IMR-90 (cell line): ENCODE results near the gene KIAA0040. TPM values are rescaled to one million over a fixed set of nuclear protein-coding genes. Genes with fewer than 3 reads are reported as not detected.

Experiments used
- ATAC-seq: fragments of 200-7000 bp; cut with Tn5 transposase; 2 replicates; pipeline ENCODE4 v1.9.1; 2020; ENCODE audit warnings: low read depth, mild to moderate bottlenecking, moderate library complexity
- BruUV-seq: library from RNA; stranded (reverse); fragments of 400-500 nt; replicated peaks from 2 replicates; lab custom pipeline; 2021; lab: Mats Ljungman, UMichigan
- CTCF ChIA-PET: fragments of 300-600 bp; formaldehyde crosslinking; extraction: SDS; loops from one replicate; lab custom pipeline; 2021; ENCODE audit warnings: antibody characterized with exemption; lab: Yijun Ruan, JAX
- POLR2A ChIA-PET: fragments of 300-600 bp; sonication (Branson Sonifier 250); formaldehyde crosslinking; loops from one replicate; lab custom pipeline; 2022; ENCODE audit warnings: antibody characterized with exemption; ENCODE audit not compliant: unreplicated experiment; lab: Charles Lee
- DNase-seq: peaks from one replicate; pipeline ENCODE4 v3.0.0; 2013
- H2AFZ ChIP-seq: replicated peaks from 2 replicates; pipeline ENCODE3; 2013; ENCODE audit warnings: low read length, mild to moderate bottlenecking; ENCODE audit not compliant: poor library complexity
- H2AK5ac ChIP-seq: 2 replicates; pipeline ENCODE4 v1.6.1; 2013; ENCODE audit warnings: low read depth, low read length, inconsistent platforms
- H2AK9ac ChIP-seq: replicated peaks from 2 replicates; pipeline ENCODE3; 2013; ENCODE audit warnings: mild to moderate bottlenecking, low read depth, low read length, moderate library complexity; ENCODE audit not compliant: poor library complexity
- H2BK120ac ChIP-seq: 2 replicates; pipeline ENCODE4 v1.6.1; 2013; ENCODE audit warnings: low read depth, low read length, inconsistent platforms
- H2BK15ac ChIP-seq: 3 replicates; pipeline ENCODE4 v1.6.1; 2013; ENCODE audit warnings: low read depth, low read length, inconsistent platforms
- H2BK20ac ChIP-seq: 2 replicates; pipeline ENCODE4 v1.6.1; 2013; ENCODE audit warnings: low read depth, mild to moderate bottlenecking, inconsistent platforms, low read length, moderate library complexity
- H2BK5ac ChIP-seq: 2 replicates; pipeline ENCODE4 v1.6.1; 2013; ENCODE audit warnings: mild to moderate bottlenecking, low read depth, low read length, inconsistent platforms; ENCODE audit not compliant: poor library complexity, severe bottlenecking
- H3K14ac ChIP-seq: replicated peaks from 2 replicates; pipeline ENCODE4 v1.6.1; 2013; ENCODE audit warnings: low read depth, low read length, inconsistent platforms
- H3K18ac ChIP-seq: 2 replicates; pipeline ENCODE4 v1.6.1; 2013; ENCODE audit warnings: low read depth, low read length, control low read depth
- H3K23ac ChIP-seq: 2 replicates; pipeline ENCODE4 v1.6.1; 2013; ENCODE audit warnings: low read depth, low read length, inconsistent platforms
- H3K27ac ChIP-seq: 2 replicates; pipeline ENCODE4 v1.5.1; 2013; ENCODE audit warnings: mild to moderate bottlenecking, control low read depth, low read length; ENCODE audit not compliant: insufficient read depth
- H3K27me3 ChIP-seq: 2 replicates; pipeline ENCODE4 v1.6.1; 2013; ENCODE audit warnings: low read length; ENCODE audit not compliant: control insufficient read depth, insufficient read depth
- H3K36me3 ChIP-seq: 2 replicates; pipeline ENCODE4 v1.6.1; 2013; ENCODE audit warnings: low read length, mixed read lengths; ENCODE audit not compliant: control insufficient read depth, insufficient read depth
- H3K4ac ChIP-seq: 2 replicates; pipeline ENCODE4 v1.6.1; 2013; ENCODE audit warnings: low read depth, low read length, inconsistent platforms
- H3K4me1 ChIP-seq: 2 replicates; pipeline ENCODE4 v1.6.1; 2013; ENCODE audit warnings: low read length, mixed read lengths; ENCODE audit not compliant: control insufficient read depth, insufficient read depth
- H3K4me2 ChIP-seq: 2 replicates; pipeline ENCODE4 v1.6.1; 2013; ENCODE audit warnings: low read depth, mild to moderate bottlenecking, control low read depth, low read length, moderate library complexity
- H3K4me3 ChIP-seq: 2 replicates; pipeline ENCODE4 v1.5.1; 2013; ENCODE audit warnings: low read depth, mild to moderate bottlenecking, control low read depth, low read length, moderate library complexity; ENCODE audit not compliant: insufficient read depth
- H3K56ac ChIP-seq: 2 replicates; pipeline ENCODE4 v1.6.1; 2013; ENCODE audit warnings: low read length, inconsistent platforms; ENCODE audit not compliant: insufficient read depth; ENCODE audit errors: extremely low read depth
- H3K79me1 ChIP-seq, 2 experiments: 2 replicates each; pipeline ENCODE4 v1.6.1; 2013; ENCODE audit warnings: low read length in 2 of 2, inconsistent platforms in 1 of 2, low read depth in 1 of 2
- H3K9ac ChIP-seq: 2 replicates; pipeline ENCODE4 v1.6.1; 2013; ENCODE audit warnings: low read depth, low read length, control low read depth
- H3K9me1 ChIP-seq: 2 replicates; pipeline ENCODE4 v1.6.1; 2013; ENCODE audit warnings: low read length, inconsistent platforms; ENCODE audit not compliant: insufficient read depth
- H3K9me3 ChIP-seq: 2 replicates; pipeline ENCODE4 v1.6.1; 2013; ENCODE audit warnings: low read length; ENCODE audit not compliant: control insufficient read depth, insufficient read depth
- H4K20me1 ChIP-seq: 2 replicates; pipeline ENCODE4 v1.6.1; 2013; ENCODE audit warnings: low read length, inconsistent platforms; ENCODE audit not compliant: insufficient read depth
- H4K5ac ChIP-seq: 2 replicates; pipeline ENCODE4 v1.6.1; 2013; ENCODE audit warnings: mild to moderate bottlenecking, low read depth, low read length, control low read depth
- H4K8ac ChIP-seq, 2 experiments: 2 replicates each; pipeline ENCODE4 v1.6.1; 2013; ENCODE audit warnings: low read depth in 2 of 2, low read length in 2 of 2, control low read depth in 1 of 2, inconsistent platforms in 1 of 2
- H4K91ac ChIP-seq: 2 replicates; pipeline ENCODE4 v1.6.1; 2013; ENCODE audit warnings: low read depth, low read length, inconsistent platforms; ENCODE audit not compliant: insufficient read depth
- CEBPB ChIP-seq: IDR thresholded peaks from 2 replicates; pipeline ENCODE4 v1.6.1; 2012; ENCODE audit warnings: low read depth, low read length, improper control_type of control experiment
- CHD1 ChIP-seq: IDR thresholded peaks from 2 replicates; pipeline ENCODE4 v1.6.1; 2012; ENCODE audit warnings: low read depth, low read length, improper control_type of control experiment
- MAFK ChIP-seq: IDR thresholded peaks from 2 replicates; pipeline ENCODE4 v1.6.1; 2012; ENCODE audit warnings: low read depth, low read length, improper control_type of control experiment
- MXI1 ChIP-seq: IDR thresholded peaks from 2 replicates; pipeline ENCODE4 v1.6.1; 2012; ENCODE audit warnings: low read depth, mild to moderate bottlenecking, low read length, moderate library complexity, borderline replicate concordance
- NFE2L2 ChIP-seq: fragments of 150-350 bp; IDR thresholded peaks from 2 replicates; pipeline ENCODE4 v1.6.1; 2016; ENCODE audit warnings: low read depth, mild to moderate bottlenecking, low read length
- RAD21 ChIP-seq: IDR thresholded peaks from 2 replicates; pipeline ENCODE4 v1.6.1; 2012; ENCODE audit warnings: low read length, improper control_type of control experiment
- RFX5 ChIP-seq: IDR thresholded peaks from 2 replicates; pipeline ENCODE4 v1.8.0; 2012; ENCODE audit warnings: low read depth, mild to moderate bottlenecking, low read length, moderate library complexity
- SMC3 ChIP-seq: fragments of 150-350 bp; IDR thresholded peaks from 2 replicates; pipeline ENCODE4 v1.6.1; 2016; ENCODE audit warnings: low read depth, mild to moderate bottlenecking, antibody characterized with exemption, low read length, moderate library complexity
- dilution Hi-C: fragments of 300-500 bp; cut with HindIII; formaldehyde crosslinking; loops from one replicate; pipeline ENCODE4 v1.14.3; 2018; ENCODE audit warnings: low sequenced_read_pairs; ENCODE audit not compliant: unreplicated experiment
- in situ Hi-C: fragments of 300-500 bp; cut with MboI; formaldehyde crosslinking; loops from 3 replicates; pipeline ENCODE4 v1.14.3; 2019; ENCODE audit warnings: low sequenced_read_pairs, inconsistent platforms, mixed read lengths
- intact Hi-C: fragments of 100-400 bp; cut with micrococcal nuclease; formaldehyde crosslinking; loops from 2 replicates; pipeline ENCODE4 v1.10.0; 2022
- polyA plus RNA-seq, 3 experiments: library from polyadenylated mRNA; depleted of rRNA; stranded (reverse); fragments of >200 nt; gene quantifications; 2 replicates each; pipeline ENCODE4 v1.2.3, GENCODE V29; 2012; ENCODE audit warnings: low replicate concordance in 1 of 3
- total RNA-seq: library from RNA; depleted of rRNA; stranded (reverse); fragments of >200 nt; gene quantifications from 2 replicates; pipeline ENCODE4 v1.2.3, GENCODE V29; 2012
- TF ChIP-seq, protein P1 (sequence below): fragments of 150-350 bp; IDR thresholded peaks from 2 replicates; pipeline ENCODE4 v1.6.1; 2017; ENCODE audit warnings: mild to moderate bottlenecking, antibody characterized with exemption, low read length, low read depth

Gene KIAA0040
- total and polyA plus RNA-seq, 2 of the 4 experiments (the other 2 are of a cell fraction): 0.05 to 0.18 TPM

DNA sequence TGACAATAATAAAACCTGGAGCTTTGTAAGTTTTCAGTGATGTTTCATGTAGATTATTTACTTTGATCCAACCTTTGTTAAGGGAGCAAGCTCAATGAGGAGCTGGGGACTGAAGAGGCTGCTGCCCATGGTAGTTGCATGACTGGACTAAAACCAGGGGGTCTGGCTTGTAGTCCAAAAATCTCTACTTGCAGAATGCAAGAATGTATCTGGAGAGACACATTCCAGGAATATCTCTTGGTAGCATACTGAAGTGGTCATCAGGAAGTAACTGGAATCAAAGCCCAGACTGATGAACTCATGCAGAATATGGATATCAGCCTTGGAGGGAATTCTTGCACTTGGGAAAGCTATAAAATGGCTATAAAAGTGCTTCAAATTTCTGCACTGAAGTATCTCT is 5.8 kb upstream of the KIAA0040 start:
- no peak for DNase-seq
- dilution Hi-C loops: no loop called here
- H4K8ac ChIP-seq: no peak overlapping the region

More for the DNA sequence above, 5.8 kb upstream of the KIAA0040 start:
- H2AK5ac ChIP-seq: no peak overlapping the region
- no peaks in the 10 kb centered on the region for H3K9me3 ChIP-seq
- H3K9me1 ChIP-seq: no peaks in the 10 kb centered on the region
- intact Hi-C loops: no loop called here
- H3K4me1 ChIP-seq: 0 out of 2 replicates have a peak, but pooled peaks cover 2% of the 10 kb centered on the region
- BruUV-seq: no TSS peak
- H2AK9ac ChIP-seq: no peak overlapping the region
- no peak overlapping the region for H3K4me2 ChIP-seq
- H2BK120ac ChIP-seq: no peak overlapping the region
- ChIA-PET POLR2A (no interaction called here), CTCF (no interaction called here)
- H3K14ac ChIP-seq: no peak overlapping the region
- no peak overlapping the region for H2AFZ ChIP-seq
- no peak for ATAC-seq
- no peak overlapping the region for H3K18ac ChIP-seq
- no peaks in the 10 kb centered on the region; the same call in 1 of the 2 replicates for H3K27me3 ChIP-seq
- no peaks in the 10 kb centered on the region for H4K20me1 ChIP-seq
- no peak overlapping the region for H3K23ac ChIP-seq
- no peak overlapping the region for H2BK20ac ChIP-seq
- no peak overlapping the region for H2BK15ac ChIP-seq
- no peak overlapping the region for H3K56ac ChIP-seq
- H3K4me3 ChIP-seq: no peak overlapping the region
- no peak overlapping the region for H3K9ac ChIP-seq
- in situ Hi-C loops: no loop called here
- H3K4ac ChIP-seq: no peak overlapping the region
- H3K27ac ChIP-seq: no peak overlapping the region
- no peaks in the 10 kb centered on the region for H3K36me3 ChIP-seq
- no peak overlapping the region for H2BK5ac ChIP-seq
- no peak overlapping the region for H4K91ac ChIP-seq
- no peak for TF ChIP-seq NFE2L2
- TF ChIP-seq CHD1: no peak
- TF ChIP-seq RAD21: no peak
- no peak for TF ChIP-seq CEBPB
- TF ChIP-seq SMC3: no peak
- TF ChIP-seq RFX5: no peak
- TF ChIP-seq, protein P1, sequence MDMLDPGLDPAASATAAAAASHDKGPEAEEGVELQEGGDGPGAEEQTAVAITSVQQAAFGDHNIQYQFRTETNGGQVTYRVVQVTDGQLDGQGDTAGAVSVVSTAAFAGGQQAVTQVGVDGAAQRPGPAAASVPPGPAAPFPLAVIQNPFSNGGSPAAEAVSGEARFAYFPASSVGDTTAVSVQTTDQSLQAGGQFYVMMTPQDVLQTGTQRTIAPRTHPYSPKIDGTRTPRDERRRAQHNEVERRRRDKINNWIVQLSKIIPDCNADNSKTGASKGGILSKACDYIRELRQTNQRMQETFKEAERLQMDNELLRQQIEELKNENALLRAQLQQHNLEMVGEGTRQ: no peak
- TF ChIP-seq MXI1: no peak
- no peak for TF ChIP-seq MAFK
- no peak overlapping the region for H4K5ac ChIP-seq
- H3K79me1 ChIP-seq: no peaks in the 10 kb centered on the region
